ENCODE results near the gene C10orf71.

GRCh38 chr10:49302088-49302487 is 3.1 kb downstream of the C10orf71 start:
- TF ChIP-seq CTCF (IDR thresholded peaks at IDR 0.05) (no peak), JUND (IDR thresholded peaks at IDR 0.05) (no peak), MEF2A (IDR thresholded peaks at IDR 0.05; ENCODE audit: borderline replicate concordance, low read depth) (no peak), FOSL2 (IDR thresholded peaks at IDR 0.05; ENCODE audit: borderline replicate concordance, low read depth) (no peak), SMC3 (IDR thresholded peaks at IDR 0.05; ENCODE audit: low read depth, low read length) (no peak), EZH2phosphoT487 (IDR thresholded peaks at IDR 0.05; ENCODE audit: borderline replicate concordance, low read depth) (no peak)
- TF ChIP-seq, protein P1, sequence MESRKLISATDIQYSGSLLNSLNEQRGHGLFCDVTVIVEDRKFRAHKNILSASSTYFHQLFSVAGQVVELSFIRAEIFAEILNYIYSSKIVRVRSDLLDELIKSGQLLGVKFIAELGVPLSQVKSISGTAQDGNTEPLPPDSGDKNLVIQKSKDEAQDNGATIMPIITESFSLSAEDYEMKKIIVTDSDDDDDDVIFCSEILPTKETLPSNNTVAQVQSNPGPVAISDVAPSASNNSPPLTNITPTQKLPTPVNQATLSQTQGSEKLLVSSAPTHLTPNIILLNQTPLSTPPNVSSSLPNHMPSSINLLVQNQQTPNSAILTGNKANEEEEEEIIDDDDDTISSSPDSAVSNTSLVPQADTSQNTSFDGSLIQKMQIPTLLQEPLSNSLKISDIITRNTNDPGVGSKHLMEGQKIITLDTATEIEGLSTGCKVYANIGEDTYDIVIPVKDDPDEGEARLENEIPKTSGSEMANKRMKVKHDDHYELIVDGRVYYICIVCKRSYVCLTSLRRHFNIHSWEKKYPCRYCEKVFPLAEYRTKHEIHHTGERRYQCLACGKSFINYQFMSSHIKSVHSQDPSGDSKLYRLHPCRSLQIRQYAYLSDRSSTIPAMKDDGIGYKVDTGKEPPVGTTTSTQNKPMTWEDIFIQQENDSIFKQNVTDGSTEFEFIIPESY (IDR thresholded peaks at IDR 0.05; ENCODE audit: borderline replicate concordance, low read depth), result no peak

Measured in SK-N-SH (cell line).